Measurements from ENCODE around the gene FOCAD.

The FOCAD gene

GRCh38 chr9:20659474-20659967 lies 24.5 kb upstream of the FOCAD start:
- peak overlapping the region; percentile 2; the same call in 1 of the 2 replicates for H3K4me3 ChIP-seq (ENCODE audit: low read depth, low read length)
- TF ChIP-seq ZFP41 (tag by site-specific recombination; IDR thresholded peaks at IDR 0.05; ENCODE audit: borderline replicate concordance), result no peak
- no peak for TF ChIP-seq ZNF610 (tag by site-specific recombination; IDR thresholded peaks at IDR 0.05; ENCODE audit: borderline replicate concordance)
- no peak for TF ChIP-seq ZNF433 (tag by site-specific recombination; IDR thresholded peaks at IDR 0.05; ENCODE audit: low read depth)
- TF ChIP-seq PRDM1 (tag by site-specific recombination; IDR thresholded peaks at IDR 0.05), result peak; percentile 76
- TF ChIP-seq ZNF580 (tag by site-specific recombination; IDR thresholded peaks at IDR 0.05), result 0 out of 2 replicates have a peak, but pooled peaks have one; percentile 2
- 0 out of 2 replicates have a peak, but pooled peaks have one; percentile 19 for TF ChIP-seq ZNF366 (tag by site-specific recombination; conservative IDR thresholded peaks at IDR 0.05)
- TF ChIP-seq, protein P1, sequence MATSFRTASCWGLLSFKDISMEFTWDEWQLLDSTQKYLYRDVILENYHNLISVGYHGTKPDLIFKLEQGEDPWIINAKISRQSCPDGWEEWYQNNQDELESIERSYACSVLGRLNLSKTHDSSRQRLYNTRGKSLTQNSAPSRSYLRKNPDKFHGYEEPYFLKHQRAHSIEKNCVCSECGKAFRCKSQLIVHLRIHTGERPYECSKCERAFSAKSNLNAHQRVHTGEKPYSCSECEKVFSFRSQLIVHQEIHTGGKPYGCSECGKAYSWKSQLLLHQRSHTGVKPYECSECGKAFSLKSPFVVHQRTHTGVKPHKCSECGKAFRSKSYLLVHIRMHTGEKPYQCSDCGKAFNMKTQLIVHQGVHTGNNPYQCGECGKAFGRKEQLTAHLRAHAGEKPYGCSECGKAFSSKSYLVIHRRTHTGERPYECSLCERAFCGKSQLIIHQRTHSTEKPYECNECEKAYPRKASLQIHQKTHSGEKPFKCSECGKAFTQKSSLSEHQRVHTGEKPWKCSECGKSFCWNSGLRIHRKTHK (tag by site-specific recombination; IDR thresholded peaks at IDR 0.05), result no peak
- TF ChIP-seq ZNF266 (tag by site-specific recombination; IDR thresholded peaks at IDR 0.05; ENCODE audit: low read depth), result no peak
- TF ChIP-seq ZBTB1 (tag by site-specific recombination; IDR thresholded peaks at IDR 0.05), result no peak
- TF ChIP-seq ZFP3 (tag by site-specific recombination; IDR thresholded peaks at IDR 0.05; ENCODE audit: low read depth), result no peak
- TF ChIP-seq ZSCAN23 (tag by site-specific recombination; IDR thresholded peaks at IDR 0.05), result no peak
- POLR2A ChIA-PET, result interaction anchor here (1.0 to 2.8 kb wide), 3 partner anchors 25 to 302 kb away, joined by 4 to 23 read pairs (median 21); partner anchors contain the start of genes FOCAD and MLLT3

GRCh38 chr9:20662156-20662555 lies 21.9 kb upstream of the FOCAD start:
- CTCF ChIA-PET, result interaction anchor here (0.7 to 0.9 kb wide), 3 partner anchors 9 to 279 kb away, joined by 4 to 5 read pairs (median 4); no protein-coding TSS in a partner anchor
- peaks cover 11% of the 10 kb centered on the region for H3K4me1 ChIP-seq (ENCODE audit: control insufficient read depth, insufficient read depth, low read length)
- POLR2A ChIA-PET, result no interaction called here

More at GRCh38 chr9:20659474-20659967, 24.5 kb upstream of the FOCAD start:
- Histone ChIP-seq H3K4me1 (ENCODE audit: control insufficient read depth, insufficient read depth, low read length) (peaks cover 7% of the 10 kb centered on the region), H3K9me3 (ENCODE audit: control insufficient read depth, insufficient read depth, low read depth, low read length) (no peaks in the 10 kb centered on the region), H3K36me3 (ENCODE audit: control insufficient read depth in 2 of 2, insufficient read depth in 1 of 2, low read length in 2 of 2) (no peaks in the 10 kb centered on the region), H3K27ac (ENCODE audit: extremely low read depth, low read depth, low read length) (no peak overlapping the region)
- CTCF ChIA-PET, result interaction anchor here (0.5 kb wide), 1 partner anchor 22 kb away, joined by 3 read pairs; no protein-coding TSS in a partner anchor

More at GRCh38 chr9:20662156-20662555, 21.9 kb upstream of the FOCAD start:
- Histone ChIP-seq H3K27ac (ENCODE audit: extremely low read depth, low read depth, low read length) (no peak overlapping the region), H3K36me3 (ENCODE audit: control insufficient read depth in 2 of 2, insufficient read depth in 1 of 2, low read length in 2 of 2) (no peaks in the 10 kb centered on the region), H3K4me3 (ENCODE audit: low read depth, low read length) (no peak overlapping the region), H3K9me3 (ENCODE audit: control insufficient read depth, insufficient read depth, low read depth, low read length) (no peaks in the 10 kb centered on the region)
- TF ChIP-seq ZNF549 (tag by site-specific recombination; IDR thresholded peaks at IDR 0.05) (no peak), ZIC2 (tag by site-specific recombination; IDR thresholded peaks at IDR 0.05) (peak; percentile 44), ZNF596 (tag by site-specific recombination; IDR thresholded peaks at IDR 0.05) (no peak), ZNF24 (tag by site-specific recombination; IDR thresholded peaks at IDR 0.05) (no peak), ZNF335 (tag by site-specific recombination; conservative IDR thresholded peaks at IDR 0.05) (peak; percentile 35; the same call in 1 of the 2 replicates), ZNF621 (tag by site-specific recombination; IDR thresholded peaks at IDR 0.05) (no peak), ZNF292 (tag by site-specific recombination; IDR thresholded peaks at IDR 0.05; ENCODE audit: borderline replicate concordance, low read depth) (no peak), ZNF239 (tag by site-specific recombination; IDR thresholded peaks at IDR 0.05) (no peak), ZNF423 (tag by site-specific recombination; IDR thresholded peaks at IDR 0.05) (no peak), SP7 (tag by site-specific recombination; IDR thresholded peaks at IDR 0.05) (peak; percentile 59), ZBTB48 (tag by site-specific recombination; IDR thresholded peaks at IDR 0.05) (no peak), ZNF366 (tag by site-specific recombination; conservative IDR thresholded peaks at IDR 0.05) (no peak), ZBTB17 (tag by site-specific recombination; IDR thresholded peaks at IDR 0.05) (no peak)
- TF ChIP-seq, protein P2, sequence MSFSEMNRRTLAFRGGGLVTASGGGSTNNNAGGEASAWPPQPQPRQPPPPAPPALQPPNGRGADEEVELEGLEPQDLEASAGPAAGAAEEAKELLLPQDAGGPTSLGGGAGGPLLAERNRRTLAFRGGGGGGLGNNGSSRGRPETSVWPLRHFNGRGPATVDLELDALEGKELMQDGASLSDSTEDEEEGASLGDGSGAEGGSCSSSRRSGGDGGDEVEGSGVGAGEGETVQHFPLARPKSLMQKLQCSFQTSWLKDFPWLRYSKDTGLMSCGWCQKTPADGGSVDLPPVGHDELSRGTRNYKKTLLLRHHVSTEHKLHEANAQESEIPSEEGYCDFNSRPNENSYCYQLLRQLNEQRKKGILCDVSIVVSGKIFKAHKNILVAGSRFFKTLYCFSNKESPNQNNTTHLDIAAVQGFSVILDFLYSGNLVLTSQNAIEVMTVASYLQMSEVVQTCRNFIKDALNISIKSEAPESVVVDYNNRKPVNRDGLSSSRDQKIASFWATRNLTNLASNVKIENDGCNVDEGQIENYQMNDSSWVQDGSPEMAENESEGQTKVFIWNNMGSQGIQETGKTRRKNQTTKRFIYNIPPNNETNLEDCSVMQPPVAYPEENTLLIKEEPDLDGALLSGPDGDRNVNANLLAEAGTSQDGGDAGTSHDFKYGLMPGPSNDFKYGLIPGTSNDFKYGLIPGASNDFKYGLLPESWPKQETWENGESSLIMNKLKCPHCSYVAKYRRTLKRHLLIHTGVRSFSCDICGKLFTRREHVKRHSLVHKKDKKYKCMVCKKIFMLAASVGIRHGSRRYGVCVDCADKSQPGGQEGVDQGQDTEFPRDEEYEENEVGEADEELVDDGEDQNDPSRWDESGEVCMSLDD (tag by site-specific recombination; IDR thresholded peaks at IDR 0.05), result no peak
- TF ChIP-seq, protein P3, sequence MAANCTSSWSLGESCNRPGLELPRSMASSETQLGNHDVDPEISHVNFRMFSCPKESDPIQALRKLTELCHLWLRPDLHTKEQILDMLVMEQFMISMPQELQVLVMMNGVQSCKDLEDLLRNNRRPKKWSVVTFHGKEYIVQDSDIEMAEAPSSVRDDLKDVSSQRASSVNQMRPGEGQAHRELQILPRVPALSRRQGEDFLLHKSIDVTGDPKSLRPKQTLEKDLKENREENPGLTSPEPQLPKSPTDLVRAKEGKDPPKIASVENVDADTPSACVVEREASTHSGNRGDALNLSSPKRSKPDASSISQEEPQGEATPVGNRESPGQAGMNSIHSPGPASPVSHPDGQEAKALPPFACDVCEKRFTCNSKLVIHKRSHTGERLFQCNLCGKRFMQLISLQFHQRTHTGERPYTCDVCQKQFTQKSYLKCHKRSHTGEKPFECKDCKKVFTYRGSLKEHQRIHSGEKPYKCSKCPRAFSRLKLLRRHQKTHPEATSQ (tag by site-specific recombination; IDR thresholded peaks at IDR 0.05), result no peak

All from HEK293 (cell line).